GM19372 (cell line): Measurements from ENCODE around the gene RABL6.
"Not testable (repeated sequence)": the region's sequence is repeated elsewhere in the genome, so short reads cannot be mapped to it uniquely, and the experiment has no call there.

Source experiments
- ATAC-seq: cut with Tn5 transposase; IDR thresholded peaks from one replicate; pipeline ENCODE4 v1.9.1; 2021; ENCODE audit warnings: mild to moderate bottlenecking, low read depth, moderate library complexity; ENCODE audit not compliant: unreplicated experiment

RABL6 gene

DNA sequence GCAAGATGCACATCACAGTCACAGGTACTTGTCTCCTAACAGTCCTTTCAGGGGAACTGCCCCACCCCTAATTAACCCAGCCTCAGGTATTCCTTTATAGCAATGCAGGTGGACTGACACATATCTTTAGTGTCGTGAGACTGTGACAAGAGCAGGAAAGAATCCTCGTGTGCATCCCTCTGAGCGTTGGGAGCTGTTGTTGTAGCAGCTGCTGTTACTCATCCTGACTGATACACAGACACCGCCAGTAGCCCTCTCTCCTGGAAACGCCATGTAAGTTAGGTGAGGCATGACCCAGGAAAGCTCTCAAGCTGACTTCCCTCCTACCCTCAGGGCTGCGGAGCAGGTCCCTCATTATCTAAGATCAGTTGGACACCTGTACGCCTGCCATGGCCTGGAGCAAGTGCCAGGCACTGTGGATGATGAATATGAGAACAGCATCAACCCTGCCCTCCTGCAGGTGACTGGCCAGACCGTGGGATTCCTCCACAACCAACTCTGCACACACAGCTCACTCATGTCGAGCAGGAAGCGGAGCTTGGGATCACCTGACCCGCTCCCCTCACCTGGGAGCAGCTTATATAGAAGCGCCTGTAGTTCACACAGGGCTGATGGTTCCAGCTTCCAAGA lies 33.2 kb upstream of the RABL6 start:
- ATAC-seq = no peak

DNA sequence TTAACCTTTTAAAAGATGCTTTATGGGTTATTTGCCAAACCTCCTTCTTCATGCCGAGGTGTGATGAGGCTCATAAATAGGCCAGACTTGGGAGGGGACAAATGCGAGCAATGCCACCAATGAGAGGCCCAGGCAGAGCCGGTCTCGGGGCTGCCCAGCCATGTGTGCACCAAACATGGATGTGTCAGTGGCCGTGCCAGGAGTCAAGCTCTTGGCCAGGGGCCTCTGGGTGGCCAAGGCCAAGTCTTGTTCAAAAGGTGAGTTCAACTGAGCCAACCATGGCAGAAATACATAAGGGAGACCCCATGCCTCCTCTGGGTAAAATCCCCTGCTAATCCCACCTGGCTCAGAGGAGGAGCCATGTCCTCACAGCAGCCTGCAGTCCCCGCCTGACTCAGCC lies 32.6 kb upstream of the RABL6 start:
- ATAC-seq = no peak

DNA sequence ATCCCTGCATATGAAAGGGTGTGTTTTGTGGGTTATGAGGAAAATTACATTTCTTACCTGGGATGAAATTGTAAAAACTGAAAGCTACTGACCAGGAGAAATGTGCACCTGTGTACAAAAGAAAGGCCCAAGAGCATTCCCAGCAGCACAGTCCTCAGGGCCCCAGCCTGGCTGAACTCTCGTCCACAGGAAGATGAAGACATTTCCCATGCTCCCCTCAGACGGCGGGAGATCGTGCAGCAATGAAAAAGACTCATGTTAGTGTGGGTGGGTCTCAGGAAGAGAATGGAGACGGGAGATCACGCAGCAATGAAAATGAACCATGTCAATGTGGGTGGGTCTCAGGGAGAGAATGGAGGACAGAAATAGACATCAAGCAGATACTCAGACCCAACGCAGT lies 30.8 kb upstream of the RABL6 start:
- ATAC-seq = no peak

DNA sequence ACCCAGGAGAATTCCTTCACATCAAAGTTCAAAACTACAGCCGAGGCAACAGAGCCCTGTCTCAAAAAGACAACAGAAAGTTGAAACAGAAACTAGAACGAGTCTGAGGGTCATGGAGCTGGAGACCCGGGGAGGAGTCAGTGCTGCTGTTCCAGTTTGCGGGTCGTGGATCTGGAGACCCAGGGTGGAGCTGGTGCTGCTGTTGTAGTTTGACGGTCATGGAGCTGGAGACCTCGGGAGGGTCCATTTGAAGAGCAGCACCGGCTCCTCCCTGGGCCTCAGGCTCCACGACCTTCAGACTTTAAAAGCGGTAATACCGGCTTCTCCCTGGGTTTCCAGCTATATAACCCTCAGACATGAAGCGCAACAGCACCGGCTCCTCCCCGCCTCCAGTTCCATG lies 30.4 kb upstream of the RABL6 start:
- ATAC-seq = no peak

DNA sequence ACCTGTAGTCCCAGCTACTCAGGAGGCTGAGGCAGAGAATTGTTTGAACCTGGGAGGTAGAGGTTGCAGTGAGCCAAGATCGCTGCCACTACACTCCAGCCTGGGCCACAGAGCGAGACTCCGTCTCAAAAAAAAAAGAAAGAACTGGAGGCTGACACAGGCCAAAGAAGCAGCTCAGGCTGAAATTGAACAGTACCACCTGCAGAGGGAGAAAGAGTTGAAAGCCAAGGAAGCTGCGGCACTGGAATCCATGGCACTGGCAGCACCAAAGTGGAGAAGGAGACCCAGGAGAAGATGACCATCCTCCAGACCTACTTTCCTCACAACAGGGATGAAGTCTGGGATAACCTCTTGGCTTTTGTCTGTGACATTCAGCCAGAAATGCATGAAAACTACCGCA lies 27.9 kb upstream of the RABL6 start:
- ATAC-seq = no peak

DNA sequence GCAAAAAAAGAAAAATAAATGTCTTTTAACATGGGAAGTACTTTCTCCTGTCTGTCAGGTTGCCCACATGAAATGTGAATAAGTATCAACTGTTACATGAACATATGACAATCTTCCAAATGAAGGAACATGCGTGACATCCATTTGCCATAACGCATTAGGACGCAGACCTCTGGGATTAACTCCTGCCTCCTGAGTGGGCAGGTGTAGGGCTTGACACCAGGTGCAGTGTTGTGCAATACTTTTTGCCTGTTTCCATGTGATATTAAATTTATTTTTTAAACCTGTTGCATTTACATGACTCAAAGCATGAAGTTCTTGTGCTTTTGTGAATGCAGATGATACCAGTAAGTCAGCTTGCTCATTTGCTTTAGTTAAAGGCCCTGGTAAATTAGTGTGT lies 25.3 kb upstream of the RABL6 start:
- no peak for ATAC-seq

DNA sequence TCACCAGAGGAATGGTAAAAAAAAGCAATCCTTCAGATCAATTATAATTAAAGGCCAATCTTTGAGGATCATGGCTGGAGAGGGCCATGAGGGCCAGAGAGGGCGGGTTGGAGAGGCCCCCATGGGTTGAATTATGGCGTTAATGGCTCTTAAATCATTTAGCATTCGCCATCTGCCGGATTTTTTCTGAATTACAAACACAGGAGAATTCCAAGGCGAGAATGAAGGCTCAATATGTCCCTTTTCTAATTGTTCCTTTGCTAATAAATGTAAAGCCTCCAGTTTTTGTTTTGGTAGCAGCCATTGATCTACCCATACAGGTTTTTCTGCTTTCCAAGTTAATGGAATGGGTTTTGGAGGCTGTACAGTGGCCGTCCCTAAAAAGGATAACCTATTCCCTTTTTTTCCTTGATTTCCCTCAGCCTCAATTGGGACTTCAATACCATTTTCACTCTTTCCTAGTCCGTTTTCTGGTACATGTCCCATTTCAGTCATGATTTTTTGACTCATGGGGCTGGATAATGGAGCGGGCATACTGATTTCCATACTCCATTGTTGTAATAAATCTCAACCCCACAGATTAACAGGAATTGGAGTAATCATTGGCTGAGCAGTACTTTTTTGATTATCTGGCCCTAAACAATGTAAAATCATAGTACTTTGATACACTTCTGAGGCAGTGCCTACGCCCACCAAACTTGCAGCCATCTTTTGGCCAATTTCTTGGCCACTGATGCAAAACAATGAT lies 23.3 kb upstream of the RABL6 start:
- no peak for ATAC-seq

DNA sequence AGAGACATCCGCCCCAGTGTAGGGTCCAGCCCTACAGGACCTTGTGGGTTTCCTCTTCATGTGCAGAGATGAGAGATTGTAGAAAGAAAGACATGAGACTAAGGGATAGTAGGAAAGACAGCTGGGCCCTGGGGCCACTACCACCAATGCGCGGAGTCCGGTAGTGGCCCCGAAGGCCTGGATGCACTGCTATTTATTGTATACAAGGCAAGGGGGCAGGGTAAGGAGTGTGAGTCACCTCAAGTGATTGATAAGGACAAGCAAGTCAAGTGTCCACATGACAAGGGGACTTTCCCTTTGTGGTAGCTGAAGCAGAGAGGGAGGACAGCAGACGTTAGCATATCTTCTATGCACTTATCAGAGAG lies 22.8 kb upstream of the RABL6 start:
- no peak for ATAC-seq

DNA sequence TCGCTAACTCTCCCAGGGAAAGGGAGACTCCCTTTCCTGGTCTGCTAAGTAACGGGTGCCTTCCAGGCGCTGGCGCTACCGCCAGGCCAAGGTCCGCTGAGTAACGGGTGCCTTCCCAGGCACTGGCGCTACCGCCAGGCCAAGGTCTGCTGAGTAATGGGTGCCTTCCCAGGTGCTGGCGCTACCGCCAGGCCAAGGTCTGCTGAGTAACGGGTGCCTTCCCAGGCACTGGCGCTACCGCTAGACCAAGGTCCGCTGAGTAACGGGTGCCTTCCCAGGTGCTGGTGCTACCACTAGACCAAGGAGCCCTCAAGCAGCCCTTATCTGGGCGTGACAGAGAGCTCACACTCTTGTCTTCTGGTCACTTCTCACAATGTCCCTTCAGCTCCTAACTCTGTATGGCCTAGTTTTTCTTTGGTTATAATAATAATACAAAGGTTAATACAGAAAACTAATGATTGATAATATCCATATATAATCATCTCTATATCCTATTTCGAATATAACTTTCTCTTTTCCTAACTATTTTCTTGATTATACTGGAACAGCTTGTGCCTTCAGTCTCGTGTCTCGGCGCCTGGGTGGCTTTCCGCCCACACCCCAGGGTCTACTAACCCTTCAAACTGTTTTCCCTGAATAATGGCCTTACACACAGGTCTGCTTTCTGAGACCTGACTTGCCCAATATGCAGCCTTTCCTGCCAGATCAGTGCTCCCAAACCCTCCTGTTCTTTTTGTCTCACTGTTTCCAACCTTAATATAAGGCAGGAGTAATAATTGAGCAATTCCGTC lies 22.0 kb upstream of the RABL6 start:
- ATAC-seq = not testable (repeated sequence)

DNA sequence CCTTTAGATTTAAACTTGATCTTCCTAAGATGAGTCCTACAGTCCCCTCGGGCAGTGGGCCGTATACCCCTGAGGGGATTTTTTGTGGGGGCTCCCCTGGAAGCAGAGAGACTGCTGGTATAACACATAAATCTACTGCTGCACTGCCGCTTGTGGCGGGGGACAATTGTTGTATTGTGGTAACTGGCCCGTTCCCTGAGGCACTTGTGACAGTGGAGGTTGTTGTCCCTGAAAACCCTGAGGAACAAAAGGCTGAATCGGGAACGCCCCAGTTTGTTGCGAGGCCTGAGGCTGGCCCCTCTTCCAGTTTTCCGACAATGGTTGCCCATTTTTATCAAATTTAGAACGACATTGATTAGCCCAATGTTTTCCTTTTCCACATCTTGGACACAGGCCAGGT lies 21.3 kb upstream of the RABL6 start:
- ATAC-seq = no peak

DNA sequence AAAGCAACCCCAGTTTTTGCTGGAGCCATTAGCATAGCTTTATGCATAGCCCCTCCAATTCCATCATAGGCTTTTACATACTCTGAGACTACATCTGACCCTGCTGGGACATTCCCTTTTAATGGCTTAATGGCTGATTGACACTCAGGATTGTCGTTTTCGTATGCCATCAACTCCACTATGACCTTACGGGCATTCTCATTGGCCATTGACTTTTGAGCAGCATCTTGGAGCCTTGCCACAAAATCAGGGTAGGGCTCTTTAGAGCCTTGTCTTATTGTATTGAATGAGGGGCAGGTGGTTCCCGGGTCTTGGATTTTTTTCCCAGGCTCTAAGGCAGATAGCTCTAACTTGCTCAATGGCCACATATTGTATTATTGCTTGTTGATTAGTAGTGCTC lies 20.8 kb upstream of the RABL6 start:
- ATAC-seq = not testable (repeated sequence)

DNA sequence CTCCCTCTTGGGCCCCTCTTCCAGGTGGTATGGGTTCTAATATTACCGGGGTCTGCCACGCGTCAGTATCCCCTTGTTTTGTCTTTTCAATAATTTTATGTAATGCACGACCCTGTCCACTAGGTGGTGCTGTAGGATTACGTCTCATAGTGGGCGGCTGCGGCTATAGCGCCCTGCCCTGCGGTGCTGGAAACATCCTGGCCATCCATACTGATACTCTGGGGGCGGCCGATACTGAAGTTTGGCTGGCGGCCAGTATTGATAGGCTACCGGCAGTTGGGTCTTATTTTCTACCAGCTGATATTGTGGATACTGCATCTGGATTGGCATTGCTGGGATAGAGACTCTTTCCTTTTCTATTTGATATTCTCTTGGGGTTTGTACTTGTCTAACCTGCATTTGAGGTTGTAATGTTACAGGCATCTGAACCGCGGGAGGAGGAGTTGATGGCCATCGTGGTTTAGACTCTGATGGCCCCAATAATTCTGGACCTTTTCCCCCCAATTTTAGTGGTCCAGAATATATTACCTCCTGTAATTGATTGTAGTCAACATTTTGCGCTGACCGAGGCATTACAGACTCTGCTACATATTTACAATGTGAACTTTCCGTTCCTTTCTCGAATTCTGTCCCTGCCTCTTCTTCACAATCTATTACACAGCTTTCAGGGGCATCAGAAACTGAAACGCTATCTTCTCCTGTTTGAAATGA lies 19.9 kb upstream of the RABL6 start:
- ATAC-seq = no peak

DNA sequence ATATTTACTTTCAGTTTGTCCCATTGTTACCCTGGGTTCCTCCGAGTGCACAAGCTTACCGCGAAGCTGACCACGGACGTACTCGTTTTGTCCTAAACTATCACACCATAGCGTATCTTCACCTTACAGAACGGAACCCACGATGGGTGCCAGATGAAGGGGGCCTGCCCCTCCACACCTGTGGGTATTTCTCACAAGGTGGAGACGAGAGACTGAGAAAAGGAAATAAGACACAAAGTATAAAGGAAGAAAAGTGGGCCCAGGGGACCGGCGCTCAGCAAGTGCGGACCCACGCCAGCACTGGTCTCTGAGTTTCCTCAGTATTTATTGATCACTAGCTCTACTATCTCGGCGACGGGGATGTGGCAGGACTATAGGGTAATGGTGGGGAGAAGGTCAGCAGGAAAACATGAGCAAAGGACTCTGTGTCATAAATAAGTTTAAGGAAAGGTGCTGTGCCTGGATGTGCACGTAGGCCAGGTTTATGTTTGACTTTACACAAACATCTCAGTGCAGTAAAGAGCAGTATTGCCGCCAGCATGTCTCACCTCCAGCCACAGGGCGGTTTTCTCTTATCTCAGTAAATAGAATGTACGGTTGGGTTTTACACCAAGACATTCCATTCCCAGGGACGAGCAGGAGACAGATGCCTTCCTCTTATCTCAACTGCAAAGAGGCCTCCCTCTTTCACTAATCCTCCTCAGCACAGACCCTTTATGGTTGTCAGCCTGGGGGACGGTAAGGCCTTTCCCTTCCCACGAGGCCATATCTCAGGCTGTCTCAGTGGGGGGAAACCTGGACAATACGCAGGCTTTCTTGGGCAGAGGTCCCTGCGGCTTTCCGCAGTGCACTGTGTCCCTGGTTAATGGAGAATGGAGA lies 18.9 kb upstream of the RABL6 start:
- not testable (repeated sequence) for ATAC-seq

DNA sequence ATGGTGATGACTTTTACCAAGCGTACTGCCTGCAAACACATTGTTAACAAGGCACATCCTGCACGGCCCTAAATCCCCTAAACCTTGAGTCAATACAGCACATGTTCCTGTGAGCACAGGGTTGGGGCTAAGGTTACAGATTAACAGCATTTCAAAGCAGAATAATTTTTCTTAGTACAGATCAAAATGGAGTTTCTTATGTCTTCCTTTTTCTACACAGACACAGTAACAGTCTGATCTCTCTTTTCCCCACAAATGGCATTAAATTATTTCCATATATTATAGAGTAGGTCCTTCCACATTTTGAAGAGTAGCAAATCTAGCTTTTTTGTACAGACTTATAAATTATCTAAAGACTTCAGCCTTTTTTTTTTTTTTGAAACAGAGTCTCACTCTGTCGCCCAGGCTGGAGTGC lies 18.2 kb upstream of the RABL6 start:
- no peak for ATAC-seq

DNA sequence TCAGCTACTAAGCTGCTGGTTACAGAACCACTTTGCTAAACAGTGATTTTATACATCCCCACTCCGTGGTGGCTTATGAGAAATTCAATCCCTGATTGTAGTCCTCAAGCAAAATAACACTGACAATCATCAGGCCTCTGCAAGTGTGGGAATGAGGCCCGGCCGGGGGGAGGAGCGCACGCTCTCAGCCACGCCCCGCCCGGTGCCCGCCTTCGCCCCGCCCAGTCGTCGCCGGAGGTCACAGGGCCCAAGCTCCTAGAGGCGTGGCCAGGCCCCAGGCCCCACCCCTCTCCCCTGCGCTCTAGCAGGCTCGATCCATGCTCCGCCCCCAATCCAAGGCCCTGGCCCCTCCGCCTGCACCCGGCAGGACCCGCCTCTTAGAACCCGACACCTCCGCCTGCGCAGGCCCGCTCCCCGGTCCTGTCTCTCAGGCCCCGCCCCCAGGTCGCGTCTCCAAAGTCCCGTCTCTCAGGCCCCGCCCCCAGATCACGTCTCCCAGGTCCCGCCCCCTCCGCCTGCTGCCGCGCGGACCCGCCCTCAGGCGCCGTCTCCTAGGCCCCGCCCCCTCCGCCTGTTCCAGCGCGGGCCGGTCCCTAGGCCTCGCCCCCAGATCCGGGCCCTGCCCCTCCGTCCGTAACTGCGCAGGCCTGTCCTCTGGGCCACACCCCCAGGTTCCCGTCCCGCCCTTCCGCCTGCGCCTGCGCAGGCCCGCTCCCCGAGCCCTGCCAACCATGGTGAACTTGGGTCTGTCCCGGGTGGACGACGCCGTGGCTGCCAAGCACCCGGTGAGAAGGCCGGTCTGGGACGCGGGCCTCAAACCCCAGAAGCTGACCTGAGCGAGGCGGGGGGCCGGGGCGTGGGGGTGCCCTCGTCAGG lies 16.9 kb upstream of the RABL6 start, which contains the start of gene TMEM141:
TMEM141 (plus strand) TSS at position 705 of the 876 bp plus-strand sequence; CDS start at position 732, 27 bp downstream.
- ATAC-seq = peak; percentile 83

DNA sequence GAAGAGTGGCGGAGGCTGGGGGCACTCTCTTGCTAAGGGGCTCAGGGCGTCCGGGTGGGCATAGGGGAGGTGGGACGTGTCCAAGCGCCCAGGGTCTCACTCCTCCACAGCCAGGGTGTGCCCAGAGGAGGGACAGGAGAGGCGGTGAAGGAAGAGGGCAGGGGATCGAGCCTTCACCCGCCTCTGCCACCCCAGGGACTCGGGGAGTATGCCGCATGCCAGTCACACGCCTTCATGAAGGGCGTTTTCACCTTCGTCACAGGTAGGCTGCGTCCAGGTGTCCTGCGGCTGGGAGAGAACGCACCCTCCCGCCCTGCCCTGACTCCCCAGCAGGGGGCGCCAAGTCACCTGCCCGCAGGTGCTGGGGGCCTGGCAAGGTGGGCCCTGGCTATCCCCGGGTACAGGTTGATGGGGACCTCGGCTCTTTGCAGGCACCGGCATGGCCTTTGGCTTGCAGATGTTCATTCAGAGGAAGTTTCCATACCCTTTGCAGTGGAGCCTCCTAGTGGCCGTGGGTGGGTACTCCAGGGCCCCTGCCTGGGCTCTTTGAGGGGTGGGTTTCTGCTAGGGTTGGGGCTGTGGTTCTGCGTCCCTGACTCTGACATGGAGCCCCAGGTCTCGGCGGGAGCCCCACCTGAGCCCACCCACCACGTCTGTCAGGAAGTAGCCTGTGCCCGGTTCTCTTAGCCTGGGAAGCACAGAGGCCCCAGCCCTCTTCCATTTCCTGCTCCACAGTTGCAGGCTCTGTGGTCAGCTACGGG lies 16.1 kb upstream of the RABL6 start:
- ATAC-seq = no peak

DNA sequence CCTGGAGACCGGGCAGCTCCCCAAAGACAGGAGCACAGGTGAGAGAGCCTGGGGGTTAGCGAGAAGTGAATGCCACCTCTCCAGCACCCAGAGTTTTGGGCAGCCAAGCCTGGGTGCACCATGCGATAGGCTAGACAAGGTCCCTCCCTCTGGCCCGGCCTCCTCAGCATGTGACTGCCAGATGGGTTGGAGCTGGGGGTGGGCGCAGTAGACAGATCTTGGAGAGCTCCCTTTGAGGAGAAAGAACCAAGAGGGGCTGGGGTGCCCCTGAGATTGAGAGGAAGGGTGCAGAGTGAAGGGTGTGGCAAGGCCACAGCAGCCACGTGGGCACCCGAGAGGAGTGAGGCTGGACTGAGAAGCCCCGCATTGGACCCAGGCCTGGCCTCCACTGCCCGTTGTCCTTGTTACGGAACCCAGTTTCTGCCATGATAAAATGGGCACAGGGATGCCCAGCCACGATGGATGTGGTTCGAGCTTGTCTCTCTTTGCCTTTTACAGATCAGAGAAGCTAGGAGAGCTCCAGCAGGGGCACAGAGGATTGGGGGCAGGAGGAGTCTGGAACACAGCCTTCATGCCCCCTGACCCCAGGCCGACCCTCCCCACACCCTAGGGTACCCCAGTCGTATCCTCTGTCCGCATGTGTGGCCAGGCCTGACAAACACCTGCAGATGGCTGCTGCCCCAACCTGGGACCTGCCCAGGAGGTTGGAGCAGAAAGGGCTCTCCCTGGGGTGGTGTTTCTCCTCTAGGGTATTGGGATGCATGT lies 15.2 kb upstream of the RABL6 start:
- no peak for ATAC-seq
